K562 (cell line): ENCODE results near the gene RPS19. TPM values are rescaled to one million over a fixed set of nuclear protein-coding genes. Genes with fewer than 3 reads are reported as not detected.

Source experiments
- ATAC-seq: fragments of 200-7000 bp; cut with Tn5 transposase; 3 replicates; pipeline ENCODE4 v1.9.1; 2020; ENCODE audit warnings: moderate library complexity
- BruUV-seq: library from RNA; stranded (reverse); fragments of 400-500 nt; replicated peaks from 2 replicates; lab custom pipeline; 2021; lab: Mats Ljungman, UMichigan
- CTCF ChIA-PET: fragments of 300-600 bp; formaldehyde crosslinking; extraction: SDS; loops from one replicate; lab custom pipeline; 2021; ENCODE audit warnings: low intra/inter-chr PET ratio; lab: Yijun Ruan, JAX
- POLR2A ChIA-PET: fragments of 300-600, 350-650 bp; sonication (Branson Sonifier 250); formaldehyde crosslinking; extraction: SDS; loops from one replicate; lab custom pipeline; 2021; ENCODE audit warnings: antibody characterized with exemption, inconsistent platforms; lab: Yijun Ruan, JAX
- DNase-seq, 4 experiments: peaks; one replicate each; pipeline versions ENCODE4 v3.0.0 to v3.0.0-alpha.2; 2011 to 2018; ENCODE audit warnings: low spot score in 3 of 4, mixed read lengths in 3 of 4; ENCODE audit errors: extremely low read depth in 1 of 4
- FAIRE-seq: peaks from 2 replicates; lab custom pipeline; 2011; peaks lifted over from hg19 to GRCh38; lab: Jason Lieb, UNC
- H2AFZ ChIP-seq: 2 replicates; pipeline ENCODE4 v1.6.0; 2011; ENCODE audit warnings: low read depth, low read length, control low read depth, inconsistent platforms
- H3K27ac ChIP-seq: fragments of 200-600 bp; 3 replicates; pipeline ENCODE4 v1.8.0; 2011; ENCODE audit warnings: low read depth, mild to moderate bottlenecking, control low read depth, inconsistent platforms, low read length, moderate library complexity, mixed read lengths; ENCODE audit errors: extremely low read depth
- H3K27me3 ChIP-seq, 2 experiments: fragments of 300-600 bp in 1 of 2; 2 replicates in 1 of 2; 3 replicates in 1 of 2; pipeline versions ENCODE4 v1.6.0 to v1.8.0; 2011; ENCODE audit warnings: inconsistent platforms in 2 of 2, low read length in 2 of 2, mild to moderate bottlenecking in 1 of 2, mixed read lengths in 1 of 2, moderate library complexity in 1 of 2; ENCODE audit not compliant: control insufficient read depth in 2 of 2, insufficient read depth in 2 of 2
- H3K36me3 ChIP-seq: fragments of 300-600 bp; 3 replicates; pipeline ENCODE4 v1.8.0; 2011; ENCODE audit warnings: mild to moderate bottlenecking, low read length, inconsistent platforms; ENCODE audit not compliant: control insufficient read depth, insufficient read depth
- H3K4me1 ChIP-seq, 2 experiments: fragments of 200-600 bp in 1 of 2; replicated peaks in 1 of 2; 2 replicates in 1 of 2; 3 replicates in 1 of 2; pipeline versions ENCODE4 v1.5.1 to v1.8.0; 2011; ENCODE audit warnings: inconsistent platforms in 2 of 2, low read length in 2 of 2, mild to moderate bottlenecking in 1 of 2, mixed read lengths in 1 of 2, moderate library complexity in 1 of 2; ENCODE audit not compliant: control insufficient read depth in 2 of 2, insufficient read depth in 2 of 2
- H3K4me2 ChIP-seq: 2 replicates; pipeline ENCODE4 v1.6.1; 2011; ENCODE audit warnings: low read length, control low read depth, inconsistent platforms, mixed read lengths; ENCODE audit not compliant: insufficient read depth
- H3K4me3 ChIP-seq: fragments of 200-600 bp; sonication (generic), shearing (Covaris generic); 2 replicates; pipeline ENCODE4 v1.5.1; 2016; ENCODE audit warnings: control low read depth, inconsistent platforms
- H3K79me2 ChIP-seq: fragments of 200-600 bp; 3 replicates; pipeline ENCODE4 v1.8.0; 2011; ENCODE audit warnings: low read length, inconsistent platforms; ENCODE audit not compliant: control insufficient read depth, insufficient read depth
- H3K9ac ChIP-seq, 2 experiments: 2 replicates each; pipeline versions ENCODE4 v1.6.0 to v1.6.1; 2011; ENCODE audit warnings: low read depth in 2 of 2, low read length in 2 of 2, control low read depth in 1 of 2, inconsistent platforms in 1 of 2, mild to moderate bottlenecking in 1 of 2, mixed read lengths in 1 of 2; ENCODE audit not compliant: insufficient read depth in 1 of 2
- H3K9me1 ChIP-seq: one replicate; pipeline ENCODE4 v1.6.0; 2011; ENCODE audit warnings: inconsistent platforms, mild to moderate bottlenecking, low read length, moderate library complexity; ENCODE audit not compliant: control insufficient read depth, insufficient read depth
- H3K9me3 ChIP-seq: replicated peaks from 2 replicates; pipeline ENCODE4 v1.5.1; 2011; ENCODE audit warnings: low read depth, low read length, inconsistent platforms; ENCODE audit not compliant: control insufficient read depth, insufficient read depth
- H4K20me1 ChIP-seq: replicated peaks from 2 replicates; pipeline ENCODE4 v1.6.1; 2011; ENCODE audit warnings: low read length, inconsistent platforms, mixed read lengths; ENCODE audit not compliant: control insufficient read depth, insufficient read depth
- ERF ChIP-seq: fragments of 450-650 bp; formaldehyde crosslinking; IDR thresholded peaks from 2 replicates; pipeline ENCODE4 v1.4.0; 2020; ENCODE audit warnings: mild to moderate bottlenecking, mixed read lengths
- HDAC1 ChIP-seq, 2 experiments: fragments of 450-650 bp; IDR thresholded peaks; 2 replicates each; pipeline ENCODE4 v1.6.1; 2016 to 2017; ENCODE audit warnings: inconsistent platforms in 1 of 2, mild to moderate bottlenecking in 1 of 2, moderate library complexity in 1 of 2
- LARP7 ChIP-seq: fragments of 450-650 bp; IDR thresholded peaks from 2 replicates; pipeline ENCODE4 v1.6.1; 2016
- POLR2A ChIP-seq: fragments of 450-650 bp; conservative IDR thresholded peaks from 2 replicates; pipeline ENCODE4 v1.6.1; 2016
- PYGO2 ChIP-seq: fragments of 450-650 bp; IDR thresholded peaks from 2 replicates; pipeline ENCODE4 v1.6.1; 2016; ENCODE audit warnings: mild to moderate bottlenecking, missing genetic modification characterization, moderate library complexity, missing compliant biosample characterization
- SMAD3 ChIP-seq: fragments of 450-650 bp; formaldehyde crosslinking; conservative IDR thresholded peaks from 2 replicates; pipeline ENCODE4 v1.4.0; 2020; ENCODE audit warnings: mild to moderate bottlenecking
- TCF3 ChIP-seq: sonication (generic); formaldehyde crosslinking; IDR thresholded peaks from 2 replicates; pipeline ENCODE4 v1.4.0; 2020; ENCODE audit warnings: mild to moderate bottlenecking, missing genetic modification reagents
- ZBED1 ChIP-seq: IDR thresholded peaks from 2 replicates; pipeline ENCODE4 v1.6.1; 2014
- ZFP30 ChIP-seq: fragments of 250-450 bp; sonication (Bioruptor Pico); IDR thresholded peaks from 2 replicates; pipeline ENCODE4 v1.8.0; 2022; ENCODE audit warnings: moderate library complexity, mild to moderate bottlenecking, inconsistent platforms, borderline replicate concordance
- WGBS: fragments of 100-300 bp; shearing (Covaris generic); methylation state at CpG from one replicate; pipeline ENCODE4 v1.1.6; 2016; ENCODE audit warnings: low coverage, mixed read lengths; ENCODE audit not compliant: insufficient coverage; ENCODE audit errors: missing lambda C conversion rate; 5-methylcytosine and 5-hydroxymethylcytosine counted together
- in situ Hi-C: fragments of 300-500 bp; cut with MboI; formaldehyde crosslinking; loops from 4 replicates; pipeline ENCODE4 v1.15.0; 2018; ENCODE audit warnings: inconsistent platforms, mixed read lengths
- intact Hi-C: fragments of 100-400 bp; cut with micrococcal nuclease; formaldehyde crosslinking; loops from 2 replicates; pipeline ENCODE4 v1.14.2; 2022
- polyA plus RNA-seq, 8 experiments: library from polyadenylated mRNA; depleted of rRNA in 4 of 8; stranded (reverse) in 5 of 8; unstranded in 3 of 8; fragments of >200 nt; fragmentation: Nextera tagmentation in 2 of 8; fragmentation: Illumina TruSeq in 1 of 8; extraction: Ambion mirVana in 2 of 8; extraction: Trizol in 1 of 8; gene quantifications; 2 replicates each; pipeline versions ENCODE4 v1.2.1 to v1.2.3, GENCODE V29; 2011 to 2014; ENCODE audit warnings: inconsistent platforms in 1 of 8, missing spikeins in 1 of 8
- total RNA-seq, 7 experiments: library from RNA; depleted of rRNA in 6 of 7; stranded (reverse); fragments of >200 nt in 6 of 7; fragmentation: Illumina TruSeq in 2 of 7; extraction: Trizol in 2 of 7; gene quantifications; 2 replicates each; pipeline versions ENCODE4 v1.2.1 to v1.2.3, GENCODE V29; 2011 to 2021; ENCODE audit warnings: low replicate concordance in 1 of 7
- TF ChIP-seq, protein P1 (sequence below), 2 experiments: fragments of 450-650 bp in 1 of 2; IDR thresholded peaks; 2 replicates each; pipeline ENCODE4 v1.6.1; 2011 to 2017; ENCODE audit warnings: low read depth in 2 of 2, antibody characterized with exemption in 1 of 2, borderline replicate concordance in 1 of 2, low read length in 1 of 2, mild to moderate bottlenecking in 1 of 2, mixed read lengths in 1 of 2; ENCODE audit not compliant: control insufficient read depth in 1 of 2
- TF ChIP-seq, protein P2 (sequence below): fragments of 450-650 bp; formaldehyde crosslinking; IDR thresholded peaks from 2 replicates; pipeline ENCODE4 v1.4.0; 2022; ENCODE audit warnings: missing genetic modification characterization
- TF ChIP-seq, protein P3 (sequence below), 2 experiments: fragments of 200-800 bp in 1 of 2; sonication (Bioruptor generic) in 1 of 2; sonication (generic) in 1 of 2; formaldehyde crosslinking in 1 of 2; IDR thresholded peaks in 1 of 2; conservative IDR thresholded peaks in 1 of 2; 2 replicates each; pipeline versions ENCODE4 v1.5.0 to v1.6.1; 2016 to 2020; ENCODE audit warnings: missing compliant biosample characterization in 1 of 2, missing genetic modification characterization in 1 of 2, missing genetic modification reagents in 1 of 2
- TF ChIP-seq, protein P4 (sequence below): fragments of 450-650 bp; formaldehyde crosslinking; conservative IDR thresholded peaks from 2 replicates; pipeline ENCODE4 v1.4.0; 2022; ENCODE audit warnings: mild to moderate bottlenecking, missing genetic modification characterization

Gene RPS19
- total and polyA plus RNA-seq, 9 of the 15 experiments (the other 6 are each of a cell fraction or from before 2014, with no cell fraction given): 1,964 to 3,408 (median 2,747) TPM

DNA sequence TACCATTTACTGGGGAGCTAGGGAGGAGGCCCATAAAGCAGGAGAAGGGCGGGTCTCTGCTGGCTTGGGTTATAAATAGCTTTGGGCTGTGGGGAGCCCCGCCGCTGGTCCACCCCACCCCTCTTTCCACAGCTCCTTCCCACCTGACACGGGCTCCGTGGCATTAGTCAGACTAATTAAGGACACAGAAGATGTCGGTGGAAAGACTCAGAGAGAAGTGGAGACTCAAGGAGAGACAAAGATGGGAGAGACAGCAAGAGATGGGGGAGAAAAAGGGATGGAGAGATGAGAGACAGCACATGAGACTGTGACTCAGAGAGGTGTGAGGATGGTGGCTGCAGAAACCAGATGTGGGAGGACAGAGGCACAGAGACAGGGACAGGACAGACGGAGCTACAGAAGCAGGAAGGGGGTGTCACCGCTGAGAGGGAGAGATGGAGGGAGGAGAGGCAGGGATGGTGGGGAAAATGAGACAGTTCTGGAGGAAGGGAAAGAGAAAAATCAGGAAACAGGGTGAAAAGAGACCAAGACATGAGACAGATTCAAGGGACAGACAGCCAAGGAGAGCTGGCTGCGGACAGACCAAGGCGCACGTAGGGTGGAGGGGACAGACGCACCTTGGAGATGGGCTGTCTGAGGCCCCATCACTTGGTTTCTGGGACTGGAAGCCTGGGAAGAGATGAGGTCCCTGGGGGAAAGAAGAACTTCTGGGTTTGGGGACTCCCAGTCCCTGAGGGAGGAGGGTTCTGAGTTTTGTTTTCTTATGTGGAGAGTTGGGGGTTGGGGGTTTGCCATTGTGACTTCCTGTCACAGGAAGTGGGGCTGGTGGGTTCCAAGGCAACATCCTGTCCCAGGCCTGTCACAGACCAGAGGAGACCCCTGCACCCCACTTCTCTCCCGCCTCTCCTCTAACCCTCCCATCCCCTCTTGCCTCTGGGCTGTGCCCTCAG lies 27.0 kb downstream of the RPS19 start:
- ATAC-seq: no peak
- TF ChIP-seq, protein P1, sequence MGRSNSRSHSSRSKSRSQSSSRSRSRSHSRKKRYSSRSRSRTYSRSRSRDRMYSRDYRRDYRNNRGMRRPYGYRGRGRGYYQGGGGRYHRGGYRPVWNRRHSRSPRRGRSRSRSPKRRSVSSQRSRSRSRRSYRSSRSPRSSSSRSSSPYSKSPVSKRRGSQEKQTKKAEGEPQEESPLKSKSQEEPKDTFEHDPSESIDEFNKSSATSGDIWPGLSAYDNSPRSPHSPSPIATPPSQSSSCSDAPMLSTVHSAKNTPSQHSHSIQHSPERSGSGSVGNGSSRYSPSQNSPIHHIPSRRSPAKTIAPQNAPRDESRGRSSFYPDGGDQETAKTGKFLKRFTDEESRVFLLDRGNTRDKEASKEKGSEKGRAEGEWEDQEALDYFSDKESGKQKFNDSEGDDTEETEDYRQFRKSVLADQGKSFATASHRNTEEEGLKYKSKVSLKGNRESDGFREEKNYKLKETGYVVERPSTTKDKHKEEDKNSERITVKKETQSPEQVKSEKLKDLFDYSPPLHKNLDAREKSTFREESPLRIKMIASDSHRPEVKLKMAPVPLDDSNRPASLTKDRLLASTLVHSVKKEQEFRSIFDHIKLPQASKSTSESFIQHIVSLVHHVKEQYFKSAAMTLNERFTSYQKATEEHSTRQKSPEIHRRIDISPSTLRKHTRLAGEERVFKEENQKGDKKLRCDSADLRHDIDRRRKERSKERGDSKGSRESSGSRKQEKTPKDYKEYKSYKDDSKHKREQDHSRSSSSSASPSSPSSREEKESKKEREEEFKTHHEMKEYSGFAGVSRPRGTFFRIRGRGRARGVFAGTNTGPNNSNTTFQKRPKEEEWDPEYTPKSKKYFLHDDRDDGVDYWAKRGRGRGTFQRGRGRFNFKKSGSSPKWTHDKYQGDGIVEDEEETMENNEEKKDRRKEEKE (IDR thresholded peaks at IDR 0.05; ENCODE audit: borderline replicate concordance in 1 of 2, control insufficient read depth in 1 of 2, low read depth in 2 of 2, low read length in 1 of 2): no peak
- TF ChIP-seq TCF3 (CRISPR knock-in tag): no peak
- TF ChIP-seq, protein P2, sequence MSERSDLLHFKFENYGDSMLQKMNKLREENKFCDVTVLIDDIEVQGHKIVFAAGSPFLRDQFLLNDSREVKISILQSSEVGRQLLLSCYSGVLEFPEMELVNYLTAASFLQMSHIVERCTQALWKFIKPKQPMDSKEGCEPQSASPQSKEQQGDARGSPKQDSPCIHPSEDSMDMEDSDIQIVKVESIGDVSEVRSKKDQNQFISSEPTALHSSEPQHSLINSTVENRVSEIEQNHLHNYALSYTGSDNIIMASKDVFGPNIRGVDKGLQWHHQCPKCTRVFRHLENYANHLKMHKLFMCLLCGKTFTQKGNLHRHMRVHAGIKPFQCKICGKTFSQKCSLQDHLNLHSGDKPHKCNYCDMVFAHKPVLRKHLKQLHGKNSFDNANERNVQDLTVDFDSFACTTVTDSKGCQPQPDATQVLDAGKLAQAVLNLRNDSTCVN (CRISPR knock-in tag): 0 out of 2 replicates have a peak, but pooled peaks have one; percentile 46
- TF ChIP-seq, protein P3, sequence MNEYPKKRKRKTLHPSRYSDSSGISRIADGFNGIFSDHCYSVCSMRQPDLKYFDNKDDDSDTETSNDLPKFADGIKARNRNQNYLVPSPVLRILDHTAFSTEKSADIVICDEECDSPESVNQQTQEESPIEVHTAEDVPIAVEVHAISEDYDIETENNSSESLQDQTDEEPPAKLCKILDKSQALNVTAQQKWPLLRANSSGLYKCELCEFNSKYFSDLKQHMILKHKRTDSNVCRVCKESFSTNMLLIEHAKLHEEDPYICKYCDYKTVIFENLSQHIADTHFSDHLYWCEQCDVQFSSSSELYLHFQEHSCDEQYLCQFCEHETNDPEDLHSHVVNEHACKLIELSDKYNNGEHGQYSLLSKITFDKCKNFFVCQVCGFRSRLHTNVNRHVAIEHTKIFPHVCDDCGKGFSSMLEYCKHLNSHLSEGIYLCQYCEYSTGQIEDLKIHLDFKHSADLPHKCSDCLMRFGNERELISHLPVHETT (CRISPR knock-in tag; conservative IDR thresholded peaks at IDR 0.05 in 1 of 2, IDR thresholded peaks at IDR 0.05 in 1 of 2): no peak
- no peak for TF ChIP-seq ZFP30
- TF ChIP-seq HDAC1 (IDR thresholded peaks at IDR 0.05): 0 out of 4 replicates have a peak, but pooled peaks of 1 of the 2 experiments have one; percentile 18
- TF ChIP-seq LARP7: 0 out of 2 replicates have a peak, but pooled peaks have one; percentile 34
- TF ChIP-seq PYGO2 (tag): no peak
- no peak for TF ChIP-seq ZBED1
- TF ChIP-seq, protein P4, sequence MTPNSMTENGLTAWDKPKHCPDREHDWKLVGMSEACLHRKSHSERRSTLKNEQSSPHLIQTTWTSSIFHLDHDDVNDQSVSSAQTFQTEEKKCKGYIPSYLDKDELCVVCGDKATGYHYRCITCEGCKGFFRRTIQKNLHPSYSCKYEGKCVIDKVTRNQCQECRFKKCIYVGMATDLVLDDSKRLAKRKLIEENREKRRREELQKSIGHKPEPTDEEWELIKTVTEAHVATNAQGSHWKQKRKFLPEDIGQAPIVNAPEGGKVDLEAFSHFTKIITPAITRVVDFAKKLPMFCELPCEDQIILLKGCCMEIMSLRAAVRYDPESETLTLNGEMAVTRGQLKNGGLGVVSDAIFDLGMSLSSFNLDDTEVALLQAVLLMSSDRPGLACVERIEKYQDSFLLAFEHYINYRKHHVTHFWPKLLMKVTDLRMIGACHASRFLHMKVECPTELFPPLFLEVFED: 0 out of 2 replicates have a peak, but pooled peaks have one; percentile 45
- TF ChIP-seq POLR2A: peak; percentile 37; the same call in 1 of the 2 replicates
- no peak for TF ChIP-seq ERF (CRISPR knock-in tag)
- TF ChIP-seq SMAD3 (CRISPR knock-in tag): no peak

More for the DNA sequence above, 27.0 kb downstream of the RPS19 start:
- WGBS: 66% methylated on average over 11 of the region's 13 CpGs
- 0 out of 2 replicates have a peak, but pooled peaks cover 7% of the 10 kb centered on the region for H4K20me1 ChIP-seq
- in situ Hi-C loops: no loop called here
- BruUV-seq: no TSS peak
- peaks cover 44% of the 10 kb centered on the region; the same call in 2 of the 3 replicates for H3K36me3 ChIP-seq
- H3K9ac ChIP-seq: peak overlapping the region in 1 of 2 experiments; percentile 65; a peak in 2 of 4 replicates
- no peak overlapping the region for H3K4me3 ChIP-seq
- no peak for DNase-seq
- no peaks in the 10 kb centered on the region for H3K27me3 ChIP-seq
- H3K4me2 ChIP-seq: no peak overlapping the region
- no peak overlapping the region for H3K27ac ChIP-seq
- POLR2A ChIA-PET: interaction anchor here (1.7 kb wide), 1 partner anchor 18 kb away, joined by 9 read pairs; no protein-coding TSS in a partner anchor
- intact Hi-C loops: no loop called here
- CTCF ChIA-PET: no interaction called here
- H3K9me1 ChIP-seq: no peaks in the 10 kb centered on the region
- peaks cover 40% of the 10 kb centered on the region for H3K79me2 ChIP-seq
- H3K4me1 ChIP-seq: peaks cover 17 to 46% of the 10 kb centered on the region in 2 experiments; a peak in 4 of 5 replicates
- no peaks in the 10 kb centered on the region for H3K9me3 ChIP-seq
- FAIRE-seq: peak; percentile 23
- H2AFZ ChIP-seq: no peak overlapping the region
